SK-N-SH treated with all-trans-retinoic acid at 6 μM for 48 hours (cell line): ENCODE results near the gene NACA2.

ENCODE experiments used
- ARNTL ChIP-seq: fragments of 450-650 bp; formaldehyde crosslinking; IDR thresholded peaks from 2 replicates; pipeline ENCODE4 v1.5.0; 2020; ENCODE audit warnings: low read depth, mild to moderate bottlenecking, moderate library complexity, borderline replicate concordance
- ISL1 ChIP-seq: fragments of 250-450 bp; sonication (Bioruptor Pico); IDR thresholded peaks from 2 replicates; pipeline ENCODE4 v2.1.2; 2022; ENCODE audit warnings: mild to moderate bottlenecking, moderate library complexity
- OSR1 ChIP-seq: fragments of 250-450 bp; sonication (Bioruptor Pico); IDR thresholded peaks from 2 replicates; pipeline ENCODE4 v1.8.0; 2022; ENCODE audit warnings: moderate library complexity, mild to moderate bottlenecking, inconsistent platforms
- PPARA ChIP-seq: fragments of 250-450 bp; sonication (Bioruptor Pico); IDR thresholded peaks from 2 replicates; pipeline ENCODE4 v1.5.0; 2020; ENCODE audit warnings: mild to moderate bottlenecking, borderline replicate concordance
- RARB ChIP-seq: fragments of 250-450 bp; sonication (Bioruptor Pico); IDR thresholded peaks from 2 replicates; pipeline ENCODE4 v1.8.0; 2021; ENCODE audit warnings: mild to moderate bottlenecking, moderate library complexity
- TCF4 ChIP-seq: fragments of 250-450 bp; sonication (Bioruptor Pico); IDR thresholded peaks from 2 replicates; pipeline ENCODE4 v1.8.0; 2021; ENCODE audit warnings: mild to moderate bottlenecking, moderate library complexity, borderline replicate concordance
- TOX ChIP-seq: fragments of 250-450 bp; sonication (Bioruptor Pico); IDR thresholded peaks from 2 replicates; pipeline ENCODE4 v1.8.0; 2021; ENCODE audit warnings: mild to moderate bottlenecking, moderate library complexity, borderline replicate concordance
- ZC3H10 ChIP-seq: fragments of 250-450 bp; sonication (Bioruptor Pico); IDR thresholded peaks from 2 replicates; pipeline ENCODE4 v1.5.1; 2021; ENCODE audit warnings: mild to moderate bottlenecking, moderate library complexity
- ZFP3 ChIP-seq: fragments of 250-450 bp; sonication (Bioruptor Pico); IDR thresholded peaks from 2 replicates; pipeline ENCODE4 v1.5.0; 2020; ENCODE audit warnings: mild to moderate bottlenecking, moderate library complexity
- ZFP30 ChIP-seq: fragments of 450-650 bp; formaldehyde crosslinking; IDR thresholded peaks from 2 replicates; pipeline ENCODE4 v1.5.0; 2022; ENCODE audit warnings: mild to moderate bottlenecking, moderate library complexity
- ZNF70 ChIP-seq: fragments of 450-650 bp; formaldehyde crosslinking; IDR thresholded peaks from 2 replicates; pipeline ENCODE4 v1.5.0; 2020; ENCODE audit warnings: mild to moderate bottlenecking, moderate library complexity
- TF ChIP-seq, protein P1 (sequence below): fragments of 250-450 bp; sonication (Bioruptor Pico); IDR thresholded peaks from 2 replicates; pipeline ENCODE4 v1.8.0; 2020; ENCODE audit warnings: mild to moderate bottlenecking, moderate library complexity, borderline replicate concordance
- TF ChIP-seq, protein P2 (sequence below): fragments of 250-450 bp; sonication (Bioruptor Pico); IDR thresholded peaks from 2 replicates; pipeline ENCODE4 v1.5.0; 2020; ENCODE audit warnings: mild to moderate bottlenecking, moderate library complexity
- TF ChIP-seq, protein P3 (sequence below): fragments of 250-450 bp; sonication (Bioruptor Pico); IDR thresholded peaks from 2 replicates; pipeline ENCODE4 v1.5.1; 2020; ENCODE audit warnings: low read depth, mild to moderate bottlenecking, moderate library complexity

DNA sequence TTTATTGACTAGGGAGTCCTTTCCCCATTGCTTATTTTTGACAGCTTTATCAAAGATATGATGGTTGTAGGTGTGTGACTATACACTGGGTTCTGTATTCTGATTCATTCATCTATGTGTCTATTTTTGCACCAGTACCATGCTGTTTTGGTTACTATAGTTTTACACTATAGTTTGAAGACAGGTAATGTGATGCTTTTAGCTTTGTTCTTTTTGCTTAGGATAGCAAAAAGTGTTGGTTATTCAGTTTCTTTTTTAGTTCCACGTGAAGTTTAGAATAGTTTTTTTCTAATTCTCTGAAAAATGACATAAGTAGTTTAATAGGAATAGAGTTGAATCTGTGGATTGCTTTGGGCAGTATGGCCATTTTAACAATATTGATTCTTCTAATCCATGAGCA lies 50.1 kb downstream of the NACA2 start:
- TF ChIP-seq ZFP3 = no peak
- no peak for TF ChIP-seq ZNF70 (CRISPR knock-in tag)
- no peak for TF ChIP-seq TOX (CRISPR knock-in tag)
- TF ChIP-seq, protein P1, sequence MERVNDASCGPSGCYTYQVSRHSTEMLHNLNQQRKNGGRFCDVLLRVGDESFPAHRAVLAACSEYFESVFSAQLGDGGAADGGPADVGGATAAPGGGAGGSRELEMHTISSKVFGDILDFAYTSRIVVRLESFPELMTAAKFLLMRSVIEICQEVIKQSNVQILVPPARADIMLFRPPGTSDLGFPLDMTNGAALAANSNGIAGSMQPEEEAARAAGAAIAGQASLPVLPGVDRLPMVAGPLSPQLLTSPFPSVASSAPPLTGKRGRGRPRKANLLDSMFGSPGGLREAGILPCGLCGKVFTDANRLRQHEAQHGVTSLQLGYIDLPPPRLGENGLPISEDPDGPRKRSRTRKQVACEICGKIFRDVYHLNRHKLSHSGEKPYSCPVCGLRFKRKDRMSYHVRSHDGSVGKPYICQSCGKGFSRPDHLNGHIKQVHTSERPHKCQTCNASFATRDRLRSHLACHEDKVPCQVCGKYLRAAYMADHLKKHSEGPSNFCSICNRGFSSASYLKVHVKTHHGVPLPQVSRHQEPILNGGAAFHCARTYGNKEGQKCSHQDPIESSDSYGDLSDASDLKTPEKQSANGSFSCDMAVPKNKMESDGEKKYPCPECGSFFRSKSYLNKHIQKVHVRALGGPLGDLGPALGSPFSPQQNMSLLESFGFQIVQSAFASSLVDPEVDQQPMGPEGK = no peak
- TF ChIP-seq OSR1 (CRISPR knock-in tag) = no peak
- no peak for TF ChIP-seq ISL1 (CRISPR knock-in tag)
- TF ChIP-seq ZFP30 (CRISPR knock-in tag) = no peak
- no peak for TF ChIP-seq ARNTL (CRISPR knock-in tag)
- TF ChIP-seq RARB (CRISPR knock-in tag) = no peak
- no peak for TF ChIP-seq ZC3H10
- TF ChIP-seq, protein P2, sequence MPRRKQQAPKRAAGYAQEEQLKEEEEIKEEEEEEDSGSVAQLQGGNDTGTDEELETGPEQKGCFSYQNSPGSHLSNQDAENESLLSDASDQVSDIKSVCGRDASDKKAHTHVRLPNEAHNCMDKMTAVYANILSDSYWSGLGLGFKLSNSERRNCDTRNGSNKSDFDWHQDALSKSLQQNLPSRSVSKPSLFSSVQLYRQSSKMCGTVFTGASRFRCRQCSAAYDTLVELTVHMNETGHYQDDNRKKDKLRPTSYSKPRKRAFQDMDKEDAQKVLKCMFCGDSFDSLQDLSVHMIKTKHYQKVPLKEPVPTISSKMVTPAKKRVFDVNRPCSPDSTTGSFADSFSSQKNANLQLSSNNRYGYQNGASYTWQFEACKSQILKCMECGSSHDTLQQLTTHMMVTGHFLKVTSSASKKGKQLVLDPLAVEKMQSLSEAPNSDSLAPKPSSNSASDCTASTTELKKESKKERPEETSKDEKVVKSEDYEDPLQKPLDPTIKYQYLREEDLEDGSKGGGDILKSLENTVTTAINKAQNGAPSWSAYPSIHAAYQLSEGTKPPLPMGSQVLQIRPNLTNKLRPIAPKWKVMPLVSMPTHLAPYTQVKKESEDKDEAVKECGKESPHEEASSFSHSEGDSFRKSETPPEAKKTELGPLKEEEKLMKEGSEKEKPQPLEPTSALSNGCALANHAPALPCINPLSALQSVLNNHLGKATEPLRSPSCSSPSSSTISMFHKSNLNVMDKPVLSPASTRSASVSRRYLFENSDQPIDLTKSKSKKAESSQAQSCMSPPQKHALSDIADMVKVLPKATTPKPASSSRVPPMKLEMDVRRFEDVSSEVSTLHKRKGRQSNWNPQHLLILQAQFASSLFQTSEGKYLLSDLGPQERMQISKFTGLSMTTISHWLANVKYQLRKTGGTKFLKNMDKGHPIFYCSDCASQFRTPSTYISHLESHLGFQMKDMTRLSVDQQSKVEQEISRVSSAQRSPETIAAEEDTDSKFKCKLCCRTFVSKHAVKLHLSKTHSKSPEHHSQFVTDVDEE (CRISPR knock-in tag) = no peak
- no peak for TF ChIP-seq TCF4 (CRISPR knock-in tag)
- TF ChIP-seq, protein P3, sequence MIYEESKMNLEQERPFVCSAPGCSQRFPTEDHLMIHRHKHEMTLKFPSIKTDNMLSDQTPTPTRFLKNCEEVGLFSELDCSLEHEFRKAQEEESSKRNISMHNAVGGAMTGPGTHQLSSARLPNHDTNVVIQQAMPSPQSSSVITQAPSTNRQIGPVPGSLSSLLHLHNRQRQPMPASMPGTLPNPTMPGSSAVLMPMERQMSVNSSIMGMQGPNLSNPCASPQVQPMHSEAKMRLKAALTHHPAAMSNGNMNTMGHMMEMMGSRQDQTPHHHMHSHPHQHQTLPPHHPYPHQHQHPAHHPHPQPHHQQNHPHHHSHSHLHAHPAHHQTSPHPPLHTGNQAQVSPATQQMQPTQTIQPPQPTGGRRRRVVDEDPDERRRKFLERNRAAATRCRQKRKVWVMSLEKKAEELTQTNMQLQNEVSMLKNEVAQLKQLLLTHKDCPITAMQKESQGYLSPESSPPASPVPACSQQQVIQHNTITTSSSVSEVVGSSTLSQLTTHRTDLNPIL (CRISPR knock-in tag) = no peak
- no peak for TF ChIP-seq PPARA (CRISPR knock-in tag)
